ENCODE data around the gene WBP2.
"Not testable (repeated sequence)": the region's sequence is repeated elsewhere in the genome, so short reads cannot be mapped to it uniquely, and the experiment has no call there.

Gene WBP2

GRCh38 chr17:75856062-75856756 lies 1.1 kb upstream of the WBP2 start:
- DNase-seq: no peak
- TF ChIP-seq, protein P1, sequence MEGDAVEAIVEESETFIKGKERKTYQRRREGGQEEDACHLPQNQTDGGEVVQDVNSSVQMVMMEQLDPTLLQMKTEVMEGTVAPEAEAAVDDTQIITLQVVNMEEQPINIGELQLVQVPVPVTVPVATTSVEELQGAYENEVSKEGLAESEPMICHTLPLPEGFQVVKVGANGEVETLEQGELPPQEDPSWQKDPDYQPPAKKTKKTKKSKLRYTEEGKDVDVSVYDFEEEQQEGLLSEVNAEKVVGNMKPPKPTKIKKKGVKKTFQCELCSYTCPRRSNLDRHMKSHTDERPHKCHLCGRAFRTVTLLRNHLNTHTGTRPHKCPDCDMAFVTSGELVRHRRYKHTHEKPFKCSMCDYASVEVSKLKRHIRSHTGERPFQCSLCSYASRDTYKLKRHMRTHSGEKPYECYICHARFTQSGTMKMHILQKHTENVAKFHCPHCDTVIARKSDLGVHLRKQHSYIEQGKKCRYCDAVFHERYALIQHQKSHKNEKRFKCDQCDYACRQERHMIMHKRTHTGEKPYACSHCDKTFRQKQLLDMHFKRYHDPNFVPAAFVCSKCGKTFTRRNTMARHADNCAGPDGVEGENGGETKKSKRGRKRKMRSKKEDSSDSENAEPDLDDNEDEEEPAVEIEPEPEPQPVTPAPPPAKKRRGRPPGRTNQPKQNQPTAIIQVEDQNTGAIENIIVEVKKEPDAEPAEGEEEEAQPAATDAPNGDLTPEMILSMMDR (IDR thresholded peaks at IDR 0.05): peak; percentile 38

GRCh38 chr17:75854881-75855309 lies 240 bp downstream of the WBP2 start:
- DNase-seq: no peak
- Mint-ChIP-seq H3K4me3 (no peak overlapping the region), H3K9me3 (no peaks in the 10 kb centered on the region)

More at GRCh38 chr17:75856062-75856756, 1.1 kb upstream of the WBP2 start:
- peaks cover 4% of the 10 kb centered on the region for H3K36me3 Mint-ChIP-seq (ENCODE audit: low read depth)
- H3K27ac Mint-ChIP-seq: peak overlapping the region; percentile 86
- no peak overlapping the region for H3K4me3 Mint-ChIP-seq
- peaks cover 4% of the 10 kb centered on the region for H3K27me3 Mint-ChIP-seq (ENCODE audit: low read depth, poor library complexity)
- no peaks in the 10 kb centered on the region for H3K9me3 Mint-ChIP-seq
- H3K4me1 Mint-ChIP-seq: peaks cover 20% of the 10 kb centered on the region

GRCh38 chr17:75854101-75854748 lies 910 bp downstream of the WBP2 start:
- peak overlapping the region; percentile 77 for H3K27ac Mint-ChIP-seq
- peaks cover 20% of the 10 kb centered on the region for H3K4me1 Mint-ChIP-seq
- TF ChIP-seq, protein P1 (IDR thresholded peaks at IDR 0.05): no peak
- peaks cover 4% of the 10 kb centered on the region for H3K27me3 Mint-ChIP-seq (ENCODE audit: low read depth, poor library complexity)
- peaks cover 8% of the 10 kb centered on the region for H3K36me3 Mint-ChIP-seq (ENCODE audit: low read depth)
- no peaks in the 10 kb centered on the region for H3K9me3 Mint-ChIP-seq
- H3K4me3 Mint-ChIP-seq: no peak overlapping the region
- DNase-seq: no peak

More at GRCh38 chr17:75854881-75855309, 240 bp downstream of the WBP2 start:
- Mint-ChIP-seq H3K27ac (no peak overlapping the region), H3K4me1 (peaks cover 20% of the 10 kb centered on the region), H3K27me3 (ENCODE audit: low read depth, poor library complexity) (peaks cover 4% of the 10 kb centered on the region), H3K36me3 (ENCODE audit: low read depth) (peaks cover 8% of the 10 kb centered on the region)
- TF ChIP-seq, protein P1 (IDR thresholded peaks at IDR 0.05): no peak

DNA sequence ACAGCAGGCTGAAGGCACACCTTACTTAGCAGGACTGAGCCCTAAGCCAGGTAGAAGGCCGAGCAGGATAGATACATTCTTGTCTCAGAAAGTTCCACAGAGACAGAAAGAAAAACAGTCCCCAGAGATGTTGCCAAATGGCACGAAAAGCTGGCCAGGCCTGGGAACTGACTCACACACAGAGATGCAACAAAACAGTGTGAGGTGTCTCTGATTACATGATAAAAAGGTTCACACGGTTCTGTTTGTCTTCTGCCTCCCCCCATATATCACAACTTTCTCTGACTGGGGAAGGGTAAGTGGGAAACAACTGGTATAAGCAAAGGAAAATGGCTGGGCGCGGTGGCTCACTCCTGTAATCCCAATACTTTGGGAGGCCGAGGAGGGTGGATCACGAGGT lies 1.7 kb downstream of the WBP2 start:
- Mint-ChIP-seq H3K4me1 (peaks cover 24% of the 10 kb centered on the region), H3K27me3 (ENCODE audit: low read depth, poor library complexity) (peaks cover 2% of the 10 kb centered on the region)
- DNase-seq: no peak

GRCh38 chr17:75851693-75851991 lies 3.5 kb downstream of the WBP2 start:
- not testable (repeated sequence) for H3K27ac Mint-ChIP-seq; H3K27me3 Mint-ChIP-seq (ENCODE audit: low read depth, poor library complexity); H3K4me3 Mint-ChIP-seq; H3K9me3 Mint-ChIP-seq; DNase-seq
- H3K36me3 Mint-ChIP-seq (ENCODE audit: low read depth): peaks cover 15% of the 10 kb centered on the region
- peaks cover 40% of the 10 kb centered on the region for H3K4me1 Mint-ChIP-seq

More for the DNA sequence above, 1.7 kb downstream of the WBP2 start:
- Mint-ChIP-seq H3K36me3 (ENCODE audit: low read depth) (peaks cover 11% of the 10 kb centered on the region), H3K9me3 (no peaks in the 10 kb centered on the region), H3K4me3 (no peak overlapping the region), H3K27ac (no peak overlapping the region)
- TF ChIP-seq, protein P1 (IDR thresholded peaks at IDR 0.05): no peak

DNA sequence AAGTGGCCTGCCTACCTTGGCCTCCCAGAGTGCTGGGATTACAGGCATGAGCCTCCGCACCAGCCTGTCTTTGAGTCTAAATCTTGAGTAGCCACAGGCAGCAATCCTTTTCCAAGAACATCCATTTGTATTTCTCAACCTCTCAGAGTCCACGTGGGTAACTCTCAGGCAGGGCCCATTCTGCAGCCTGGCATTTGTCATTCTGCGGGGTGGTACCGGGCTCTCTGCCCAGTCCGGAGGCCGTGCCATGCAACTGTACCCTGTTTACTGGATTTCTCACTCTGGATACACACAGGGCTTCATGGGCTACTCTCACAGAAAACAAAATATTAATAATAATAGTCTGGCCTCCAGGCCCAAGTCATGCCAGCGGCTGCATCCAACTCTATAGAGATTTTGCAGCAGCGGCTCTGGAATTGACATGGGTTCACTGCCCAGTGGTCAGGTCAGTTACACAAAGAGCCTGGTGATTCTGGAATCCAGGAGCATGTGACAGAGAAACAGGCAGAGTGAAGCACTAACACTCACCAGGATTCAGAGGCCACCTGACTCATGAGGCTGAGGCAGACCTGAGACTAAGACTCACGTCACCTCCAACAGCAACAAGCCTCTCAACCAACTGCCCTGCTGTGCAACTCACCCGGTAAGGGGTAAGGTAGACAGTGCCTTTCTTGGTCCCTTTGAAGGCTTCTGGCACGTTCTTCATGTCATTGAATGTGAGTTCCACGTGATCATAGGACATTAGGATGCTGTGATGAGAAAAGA lies 4.0 kb downstream of the WBP2 start:
- Mint-ChIP-seq H3K27me3 (ENCODE audit: low read depth, poor library complexity) (no peaks in the 10 kb centered on the region), H3K4me3 (no peak overlapping the region), H3K9me3 (no peaks in the 10 kb centered on the region), H3K27ac (no peak overlapping the region), H3K4me1 (peaks cover 40% of the 10 kb centered on the region), H3K36me3 (ENCODE audit: low read depth) (peaks cover 16% of the 10 kb centered on the region)
- no peak for DNase-seq
- TF ChIP-seq, protein P1 (IDR thresholded peaks at IDR 0.05): no peak

Measured in nephron progenitor cell (in vitro differentiated cells).